WTC11 (cell line): Measurements from ENCODE around the gene COL17A1. TPM values are rescaled to one million over a fixed set of nuclear protein-coding genes. Genes with fewer than 3 reads are reported as not detected.

Experiments used
- ATAC-seq: fragments of 200-7000 bp; cut with Tn5 transposase; 2 replicates; pipeline ENCODE4 v1.10.0; 2021; ENCODE audit warnings: mild to moderate bottlenecking, moderate library complexity
- CTCF ChIA-PET: fragments of 300-600 bp; sonication (Branson Sonifier 250); formaldehyde crosslinking; loops from one replicate; lab custom pipeline; 2021; ENCODE audit warnings: antibody characterized with exemption; lab: Charles Lee
- POLR2A ChIA-PET: fragments of 350-600 bp; sonication (Branson Sonifier 250); formaldehyde crosslinking; loops from one replicate; lab custom pipeline; 2021; ENCODE audit warnings: antibody characterized with exemption; lab: Charles Lee
- DNase-seq: peaks from one replicate; pipeline ENCODE4 v3.0.0; 2021; ENCODE audit warnings: low spot score
- H3K27ac Mint-ChIP-seq: 2 replicates; pipeline ENCODE4 v1.8.0; 2021; ENCODE audit warnings: mixed read lengths
- H3K27me3 Mint-ChIP-seq: 2 replicates; pipeline ENCODE4 v1.8.0; 2021; ENCODE audit warnings: low read depth, mild to moderate bottlenecking, moderate library complexity, mixed read lengths
- H3K36me3 Mint-ChIP-seq: 2 replicates; pipeline ENCODE4 v1.8.0; 2021; ENCODE audit warnings: mixed read lengths
- H3K4me1 Mint-ChIP-seq: 2 replicates; pipeline ENCODE4 v1.8.0; 2022; ENCODE audit warnings: mixed read lengths
- H3K4me3 Mint-ChIP-seq: 2 replicates; pipeline ENCODE4 v1.8.0; 2021; ENCODE audit warnings: mild to moderate bottlenecking, moderate library complexity, mixed read lengths
- H3K9me3 Mint-ChIP-seq: 2 replicates; pipeline ENCODE4 v1.8.0; 2021; ENCODE audit warnings: mixed read lengths
- CREB1 ChIP-seq: sonication (generic); formaldehyde crosslinking; IDR thresholded peaks from 2 replicates; pipeline ENCODE4 v1.8.0; 2023; ENCODE audit warnings: mild to moderate bottlenecking, missing genetic modification reagents
- CREM ChIP-seq: sonication (generic); formaldehyde crosslinking; IDR thresholded peaks from 2 replicates; pipeline ENCODE4 v1.8.1; 2022; ENCODE audit warnings: mild to moderate bottlenecking, missing genetic modification reagents, moderate library complexity
- EMX1 ChIP-seq: fragments of 250-450 bp; sonication (Bioruptor Pico); IDR thresholded peaks from 2 replicates; pipeline ENCODE4 v1.8.0; 2021; ENCODE audit warnings: mild to moderate bottlenecking
- GABPB1 ChIP-seq: sonication (generic); formaldehyde crosslinking; IDR thresholded peaks from 2 replicates; pipeline ENCODE4 v1.8.1; 2023; ENCODE audit warnings: mild to moderate bottlenecking, missing genetic modification reagents
- HMGXB4 ChIP-seq: sonication (generic); formaldehyde crosslinking; IDR thresholded peaks from 2 replicates; pipeline ENCODE4 v1.8.1; 2023; ENCODE audit warnings: mild to moderate bottlenecking, moderate library complexity, missing genetic modification reagents
- JAZF1 ChIP-seq: fragments of 250-450 bp; sonication (Bioruptor Pico); IDR thresholded peaks from 2 replicates; pipeline ENCODE4 v1.9.0; 2021; ENCODE audit warnings: moderate library complexity, mild to moderate bottlenecking, inconsistent platforms
- NFE2L1 ChIP-seq: sonication (generic); formaldehyde crosslinking; IDR thresholded peaks from 2 replicates; pipeline ENCODE4 v1.8.1; 2023; ENCODE audit warnings: missing genetic modification reagents
- TEAD4 ChIP-seq: sonication (generic); formaldehyde crosslinking; IDR thresholded peaks from 2 replicates; pipeline ENCODE4 v1.8.0; 2022; ENCODE audit warnings: mild to moderate bottlenecking, missing genetic modification reagents
- ZNF219 ChIP-seq: sonication (generic); formaldehyde crosslinking; IDR thresholded peaks from 2 replicates; pipeline ENCODE4 v1.8.0; 2023; ENCODE audit warnings: missing genetic modification reagents, mild to moderate bottlenecking, borderline replicate concordance
- ZNF416 ChIP-seq: fragments of 250-450 bp; sonication (Bioruptor Pico); IDR thresholded peaks from 2 replicates; pipeline ENCODE4 v1.9.0; 2021; ENCODE audit warnings: mild to moderate bottlenecking, inconsistent platforms
- ZNF532 ChIP-seq: fragments of 250-450 bp; sonication (Bioruptor Pico); IDR thresholded peaks from 2 replicates; pipeline ENCODE4 v1.9.0; 2021; ENCODE audit warnings: mild to moderate bottlenecking, borderline replicate concordance
- total RNA-seq: library from RNA; stranded (reverse); gene quantifications from 3 replicates; pipeline ENCODE4 v1.2.3, GENCODE V29; 2021
- TF ChIP-seq, protein P1 (sequence below): sonication (generic); formaldehyde crosslinking; IDR thresholded peaks from 2 replicates; pipeline ENCODE4 v1.8.1; 2023; ENCODE audit warnings: mild to moderate bottlenecking, missing genetic modification reagents, moderate library complexity
- TF ChIP-seq, protein P2 (sequence below): sonication (generic); formaldehyde crosslinking; IDR thresholded peaks from 2 replicates; pipeline ENCODE4 v1.8.0; 2023; ENCODE audit warnings: missing genetic modification reagents, mild to moderate bottlenecking, borderline replicate concordance
- TF ChIP-seq, protein P3 (sequence below): fragments of 250-450 bp; sonication (Bioruptor Pico); conservative IDR thresholded peaks from 2 replicates; pipeline ENCODE4 v1.9.0; 2021; ENCODE audit warnings: mild to moderate bottlenecking

The COL17A1 gene
- total RNA-seq, 1 experiment from 2014 or later, result 1.5 TPM

GRCh38 chr10:104033401-104033930 is 52.2 kb downstream of the COL17A1 start:
- no peak for ATAC-seq
- Mint-ChIP-seq H3K4me3 (no peak overlapping the region), H3K4me1 (peaks cover 27% of the 10 kb centered on the region), H3K9me3 (no peaks in the 10 kb centered on the region), H3K27ac (no peak overlapping the region), H3K36me3 (0 out of 2 replicates have a peak, but pooled peaks cover 2% of the 10 kb centered on the region), H3K27me3 (no peaks in the 10 kb centered on the region)
- no peak for DNase-seq
- TF ChIP-seq JAZF1 (CRISPR knock-in tag), result no peak
- no peak for TF ChIP-seq ZNF532 (CRISPR knock-in tag)
- no peak for TF ChIP-seq CREM (CRISPR knock-in tag)
- TF ChIP-seq, protein P1, sequence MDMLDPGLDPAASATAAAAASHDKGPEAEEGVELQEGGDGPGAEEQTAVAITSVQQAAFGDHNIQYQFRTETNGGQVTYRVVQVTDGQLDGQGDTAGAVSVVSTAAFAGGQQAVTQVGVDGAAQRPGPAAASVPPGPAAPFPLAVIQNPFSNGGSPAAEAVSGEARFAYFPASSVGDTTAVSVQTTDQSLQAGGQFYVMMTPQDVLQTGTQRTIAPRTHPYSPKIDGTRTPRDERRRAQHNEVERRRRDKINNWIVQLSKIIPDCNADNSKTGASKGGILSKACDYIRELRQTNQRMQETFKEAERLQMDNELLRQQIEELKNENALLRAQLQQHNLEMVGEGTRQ (CRISPR knock-in tag), result no peak; the same call in 1 of the 2 replicates
- no peak for TF ChIP-seq NFE2L1 (CRISPR knock-in tag)
- no peak for TF ChIP-seq ZNF219 (CRISPR knock-in tag)
- no peak for TF ChIP-seq CREB1
- TF ChIP-seq, protein P2, sequence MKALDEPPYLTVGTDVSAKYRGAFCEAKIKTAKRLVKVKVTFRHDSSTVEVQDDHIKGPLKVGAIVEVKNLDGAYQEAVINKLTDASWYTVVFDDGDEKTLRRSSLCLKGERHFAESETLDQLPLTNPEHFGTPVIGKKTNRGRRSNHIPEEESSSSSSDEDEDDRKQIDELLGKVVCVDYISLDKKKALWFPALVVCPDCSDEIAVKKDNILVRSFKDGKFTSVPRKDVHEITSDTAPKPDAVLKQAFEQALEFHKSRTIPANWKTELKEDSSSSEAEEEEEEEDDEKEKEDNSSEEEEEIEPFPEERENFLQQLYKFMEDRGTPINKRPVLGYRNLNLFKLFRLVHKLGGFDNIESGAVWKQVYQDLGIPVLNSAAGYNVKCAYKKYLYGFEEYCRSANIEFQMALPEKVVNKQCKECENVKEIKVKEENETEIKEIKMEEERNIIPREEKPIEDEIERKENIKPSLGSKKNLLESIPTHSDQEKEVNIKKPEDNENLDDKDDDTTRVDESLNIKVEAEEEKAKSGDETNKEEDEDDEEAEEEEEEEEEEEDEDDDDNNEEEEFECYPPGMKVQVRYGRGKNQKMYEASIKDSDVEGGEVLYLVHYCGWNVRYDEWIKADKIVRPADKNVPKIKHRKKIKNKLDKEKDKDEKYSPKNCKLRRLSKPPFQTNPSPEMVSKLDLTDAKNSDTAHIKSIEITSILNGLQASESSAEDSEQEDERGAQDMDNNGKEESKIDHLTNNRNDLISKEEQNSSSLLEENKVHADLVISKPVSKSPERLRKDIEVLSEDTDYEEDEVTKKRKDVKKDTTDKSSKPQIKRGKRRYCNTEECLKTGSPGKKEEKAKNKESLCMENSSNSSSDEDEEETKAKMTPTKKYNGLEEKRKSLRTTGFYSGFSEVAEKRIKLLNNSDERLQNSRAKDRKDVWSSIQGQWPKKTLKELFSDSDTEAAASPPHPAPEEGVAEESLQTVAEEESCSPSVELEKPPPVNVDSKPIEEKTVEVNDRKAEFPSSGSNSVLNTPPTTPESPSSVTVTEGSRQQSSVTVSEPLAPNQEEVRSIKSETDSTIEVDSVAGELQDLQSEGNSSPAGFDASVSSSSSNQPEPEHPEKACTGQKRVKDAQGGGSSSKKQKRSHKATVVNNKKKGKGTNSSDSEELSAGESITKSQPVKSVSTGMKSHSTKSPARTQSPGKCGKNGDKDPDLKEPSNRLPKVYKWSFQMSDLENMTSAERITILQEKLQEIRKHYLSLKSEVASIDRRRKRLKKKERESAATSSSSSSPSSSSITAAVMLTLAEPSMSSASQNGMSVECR (CRISPR knock-in tag), result no peak
- no peak for TF ChIP-seq ZNF416 (CRISPR knock-in tag)
- no peak for TF ChIP-seq GABPB1
- no peak for TF ChIP-seq TEAD4 (CRISPR knock-in tag)
- TF ChIP-seq HMGXB4 (CRISPR knock-in tag), result no peak
- TF ChIP-seq, protein P3, sequence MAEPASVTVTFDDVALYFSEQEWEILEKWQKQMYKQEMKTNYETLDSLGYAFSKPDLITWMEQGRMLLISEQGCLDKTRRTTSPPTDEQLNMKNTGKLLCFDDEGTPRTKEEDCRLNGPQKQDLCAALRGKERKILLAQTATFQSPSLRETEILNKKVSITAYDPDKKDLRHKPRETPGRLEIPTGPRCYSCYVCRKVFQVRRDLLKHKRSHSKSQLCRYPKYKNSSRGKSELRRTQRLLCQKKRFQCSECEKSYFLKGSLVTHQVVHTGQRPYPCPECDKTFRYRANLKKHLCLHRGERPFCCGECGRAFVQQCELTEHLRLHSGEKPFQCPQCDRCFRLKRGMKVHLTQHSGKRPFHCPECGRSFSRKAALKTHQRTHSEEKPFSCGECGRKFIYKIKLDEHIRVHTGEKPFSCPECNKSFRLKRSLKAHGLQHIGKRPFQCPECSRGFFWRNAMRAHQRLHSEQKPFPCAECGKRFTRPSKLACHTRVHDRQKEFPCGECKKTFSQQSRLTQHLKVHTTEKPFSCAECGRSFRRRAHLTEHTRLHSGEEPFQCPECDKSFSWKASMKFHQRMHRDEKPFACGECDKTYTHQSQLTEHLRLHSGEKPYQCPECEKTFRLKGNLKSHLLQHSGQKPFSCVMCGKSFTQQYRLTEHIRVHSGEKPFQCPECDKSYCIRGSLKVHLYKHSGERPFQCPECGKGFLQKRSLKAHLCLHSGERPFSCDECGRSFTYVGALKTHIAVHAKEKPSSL (CRISPR knock-in tag), result no peak
- no peak for TF ChIP-seq EMX1 (CRISPR knock-in tag)
- ChIA-PET POLR2A (interaction anchor here (0.6 to 2.1 kb wide), 3 partner anchors 89 to 293 kb away, joined by 3 to 5 read pairs (median 3); partner anchors contain the start of gene SFR1), CTCF (interaction anchor here (0.9 to 2.0 kb wide), 6 partner anchors 12 to 320 kb away, joined by 3 to 8 read pairs (median 4); partner anchors contain the start of gene CFAP58)
